GM13977 (cell line): ENCODE measurements around the gene CHST11.

Experiments used
- DNase-seq: peaks from one replicate; pipeline ENCODE4 v3.0.0; 2012; ENCODE audit warnings: low spot score
- CTCF ChIP-seq: IDR thresholded peaks from 2 replicates; pipeline ENCODE4 v1.5.1; 2012; ENCODE audit warnings: mild to moderate bottlenecking, control low read depth; ENCODE audit not compliant: insufficient read depth; ENCODE audit errors: extremely low read depth, missing control alignments
- in situ Hi-C: fragments of 300-500 bp; cut with MboI; formaldehyde crosslinking; loops from one replicate; pipeline ENCODE4 v1.12.0; 2022; ENCODE audit warnings: low sequenced_read_pairs, low pct_unique_long_range_greater_than_20kb, mixed read lengths, inconsistent platforms; ENCODE audit not compliant: unreplicated experiment

Gene CHST11

GRCh38 chr12:104669851-104670337 lies 213.1 kb downstream of the CHST11 start:
- peak; percentile 34 for DNase-seq
- TF ChIP-seq CTCF = no peak
- in situ Hi-C loops = no loop called here

DNA sequence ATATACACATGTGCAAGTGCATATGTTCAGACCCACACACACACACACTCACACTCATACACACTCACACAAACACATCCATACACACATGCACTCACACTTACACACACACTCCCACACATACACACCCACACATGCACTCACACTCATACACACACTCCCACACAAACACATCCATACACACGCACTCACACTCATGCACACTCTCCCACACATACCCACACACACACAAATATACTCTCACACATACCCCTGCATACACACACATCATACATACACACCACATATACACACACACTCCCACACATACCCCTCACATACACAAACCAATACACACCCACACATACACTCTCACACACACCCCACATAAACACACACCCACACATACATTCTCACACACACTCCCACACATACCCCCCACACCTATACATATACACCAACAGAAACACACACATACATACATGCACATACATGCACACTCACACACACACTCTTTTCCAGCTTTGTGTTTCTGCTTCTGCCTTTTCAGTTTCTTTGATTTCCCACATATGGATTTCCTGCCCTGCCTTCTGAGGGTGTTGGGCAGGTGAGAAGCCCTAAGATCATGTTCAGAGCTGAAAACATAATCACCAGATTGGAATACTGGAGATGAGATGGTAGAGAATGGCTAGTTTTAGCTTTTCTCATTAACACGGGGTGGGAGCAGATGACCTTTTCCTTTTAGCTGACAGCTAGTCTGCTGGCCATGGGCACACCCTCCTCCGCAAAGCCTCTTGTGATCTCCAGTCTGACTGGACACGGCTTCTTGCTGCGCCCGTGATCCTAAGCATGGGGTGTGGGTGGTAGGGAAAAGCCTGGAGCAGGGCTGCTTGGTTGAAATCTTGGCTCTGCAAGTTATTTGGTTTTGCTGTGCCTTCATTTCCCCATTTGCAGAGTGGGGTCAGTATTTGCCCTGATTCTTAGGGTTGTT lies 214.0 kb downstream of the CHST11 start:
- no peak for TF ChIP-seq CTCF
- in situ Hi-C loops = no loop called here
- no peak for DNase-seq

- TF ChIP-seq CTCF = no peak
- in situ Hi-C loops = no loop called here
- DNase-seq = peak; percentile 77
Observed at GRCh38 chr12:104671409-104672095, 214.8 kb downstream of the CHST11 start.

- in situ Hi-C loops = no loop called here
Observed at GRCh38 chr12:104672096-104672445, 215.3 kb downstream of the CHST11 start.

GRCh38 chr12:104672501-104673265 lies 215.9 kb downstream of the CHST11 start:
- no peak for TF ChIP-seq CTCF
- in situ Hi-C loops = no loop called here
- no peak for DNase-seq

More at GRCh38 chr12:104672096-104672445, 215.3 kb downstream of the CHST11 start:
- DNase-seq = no peak
- TF ChIP-seq CTCF = no peak

GRCh38 chr12:104673294-104673693 lies 216.5 kb downstream of the CHST11 start:
- DNase-seq = no peak
- in situ Hi-C loops = no loop called here
- no peak for TF ChIP-seq CTCF
